Right lobe of liver (tissue), 5 donors: Measurements from ENCODE around the gene ZNF695. TPM values are rescaled to one million over a fixed set of nuclear protein-coding genes. Genes with fewer than 3 reads are reported as not detected.

Source experiments
- total RNA-seq, 6 experiments: library from RNA; depleted of rRNA in 2 of 6; stranded (reverse); fragments of >200 nt in 2 of 6; fragmentation: NEBNext Ultra II Directional in 3 of 6; extraction: Animal tissue kit (Norgen Biotek cat#: 25700) in 3 of 6; gene quantifications; one replicate each; pipeline versions ENCODE4 v1.1.0 to v1.2.4, GENCODE V29; 2016 to 2023
- donor health status: DM: no; HTN: no; CAD: no.
- donor health status: DM: no; HTN: no; CAD: no.
- donor health status: DM: no; HTN: yes; CAD: no.
- donor health status: DM: no; HTN: yes; CAD: no.

Gene ZNF695
- total RNA-seq, 6 experiments from 2014 or later: not detected

Other genes with a start within 250 kb of the ZNF695 start
- gene AHCTF1, start 76.1 kb downstream of the ZNF695 start, total RNA-seq: 10 to 100 TPM; 10.3 to 23.4 (median 14.9) TPM
- gene ZNF670, start 70.8 kb upstream of the ZNF695 start, total RNA-seq: 1 to 10 TPM in 5 of 6 experiments, under 1 TPM in 1; 0.79 to 2.7 (median 1.5) TPM
- gene ZNF669, start 96.3 kb upstream of the ZNF695 start, total RNA-seq: 1 to 10 TPM in 5 of 6 experiments, under 1 TPM in 1; 0.90 to 2.6 (median 1.5) TPM
- 10 to 100 TPM in 1 of 6 experiments, 1 to 10 TPM in 5; 5.4 to 13.8 (median 6.6) TPM for gene ZNF124, start 164.0 kb upstream of the ZNF695 start, total RNA-seq
- not detected for gene VN1R5, start 248.0 kb upstream of the ZNF695 start, total RNA-seq